ENCODE results near the gene SORT1. TPM values are rescaled to one million over a fixed set of nuclear protein-coding genes. Genes with fewer than 3 reads are reported as not detected.

The SORT1 gene
- total and polyA plus RNA-seq, 2 of the 8 experiments (the other 6 are each of a cell fraction or from before 2014, with no cell fraction given), result 18.7 to 69.6 TPM

GRCh38 chr1:109361649-109362048, 36.1 kb downstream of the SORT1 start (continued):
- no peak for TF ChIP-seq TEAD4 (IDR thresholded peaks at IDR 0.05; ENCODE audit: low read depth, low read length)
- no peak for TF ChIP-seq CEBPB (IDR thresholded peaks at IDR 0.05; ENCODE audit: low read depth, low read length)
- TF ChIP-seq TAF1 (IDR thresholded peaks at IDR 0.05; ENCODE audit: low read depth, low read length), result no peak
